Activated naive CD4-positive, alpha-beta T cell treated with anti-CD3 and anti-CD28 coated beads, Interleukin-2, amount 50 U/mL, for 72 hours (primary cell): Measurements from ENCODE around the gene C2CD4D. TPM values are rescaled to one million over a fixed set of nuclear protein-coding genes. Genes with fewer than 3 reads are reported as not detected.

Source experiments
- ATAC-seq, 2 donors: fragments of 150-1000 bp; cut with Tn5 transposase; 2 replicates each; pipeline ENCODE4 v1.10.0; 2021; ENCODE audit warnings: mild to moderate bottlenecking in 2 of 2, moderate library complexity in 2 of 2
- DNase-seq, 2 donors: peaks; one replicate each; pipeline ENCODE4 v3.0.0; 2021 to 2022; ENCODE audit warnings: low spot score in 2 of 2
- H3K27ac Mint-ChIP-seq, 2 donors: one replicate each; pipeline ENCODE4 v1.8.0; 2022; ENCODE audit warnings: mild to moderate bottlenecking in 2 of 2, mixed read lengths in 2 of 2
- H3K36me3 Mint-ChIP-seq, 2 donors: one replicate each; pipeline ENCODE4 v1.8.0; 2022; ENCODE audit warnings: mixed read lengths in 2 of 2
- H3K9me3 Mint-ChIP-seq, 2 donors: one replicate each; pipeline ENCODE4 v1.8.0; 2022; ENCODE audit warnings: mixed read lengths in 2 of 2
- total RNA-seq, 2 donors: library from RNA; stranded (reverse); gene quantifications; one replicate each; pipeline ENCODE4 v1.2.3, GENCODE V29; 2022

Gene C2CD4D
- total RNA-seq, 2 donors from 2014 or later, result 1.6 to 2.3 TPM

DNA sequence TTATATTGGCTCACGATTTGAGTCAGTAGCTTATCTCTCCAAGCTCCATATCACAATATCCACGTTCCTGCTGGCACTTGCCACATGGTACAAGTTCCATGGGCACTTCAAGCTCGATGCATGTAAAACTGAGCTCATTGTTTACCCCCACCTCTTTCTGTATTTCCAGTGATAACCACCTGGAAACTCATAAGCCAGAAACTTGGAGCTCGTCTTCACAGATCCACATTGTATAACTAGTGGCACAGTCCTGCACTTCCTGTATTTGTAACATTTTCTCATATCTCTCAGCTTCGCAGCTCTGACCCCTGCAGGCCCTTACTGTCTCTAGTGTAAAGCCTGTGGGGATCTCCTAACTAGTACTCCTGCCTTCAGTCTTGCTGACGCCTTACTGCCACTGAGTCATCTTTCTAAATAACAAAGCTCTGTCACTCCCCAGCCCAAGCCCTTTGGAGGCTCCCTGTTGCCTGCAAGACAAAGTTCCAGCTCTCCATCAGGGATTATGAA, 6.5 kb upstream of the C2CD4D start:
- Mint-ChIP-seq H3K36me3 (peaks cover 20 to 39% of the 10 kb centered on the region in 2 donors), H3K9me3 (no peaks in the 10 kb centered on the region), H3K27ac (peak overlapping the region; percentile 19 to 56)
- DNase-seq (no peak), ATAC-seq (peak; percentile 63 to 66)

DNA sequence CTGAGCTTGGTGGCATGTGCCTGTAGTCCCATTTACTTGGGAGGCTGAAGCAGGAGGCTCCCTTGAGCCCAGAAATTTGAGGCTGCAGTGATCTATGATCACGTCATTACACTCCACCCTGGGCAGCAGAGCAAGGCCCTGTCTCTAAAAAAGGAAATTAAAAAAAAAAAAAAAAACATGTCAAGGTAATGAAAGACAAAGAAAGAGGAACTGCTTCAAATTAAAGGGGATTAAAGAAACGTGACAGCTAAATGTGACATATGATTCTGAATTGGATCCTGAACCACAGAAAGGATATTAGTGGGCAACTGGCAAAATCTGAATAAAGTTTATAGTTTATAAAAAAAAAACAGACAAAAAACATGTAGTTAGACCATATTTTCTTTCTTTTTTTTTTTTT, 3.8 kb upstream of the C2CD4D start:
- peaks cover 28 to 38% of the 10 kb centered on the region in 2 donors for H3K36me3 Mint-ChIP-seq
- no peak for ATAC-seq
- no peak overlapping the region for H3K27ac Mint-ChIP-seq
- H3K9me3 Mint-ChIP-seq, result no peaks in the 10 kb centered on the region
- no peak for DNase-seq

DNA sequence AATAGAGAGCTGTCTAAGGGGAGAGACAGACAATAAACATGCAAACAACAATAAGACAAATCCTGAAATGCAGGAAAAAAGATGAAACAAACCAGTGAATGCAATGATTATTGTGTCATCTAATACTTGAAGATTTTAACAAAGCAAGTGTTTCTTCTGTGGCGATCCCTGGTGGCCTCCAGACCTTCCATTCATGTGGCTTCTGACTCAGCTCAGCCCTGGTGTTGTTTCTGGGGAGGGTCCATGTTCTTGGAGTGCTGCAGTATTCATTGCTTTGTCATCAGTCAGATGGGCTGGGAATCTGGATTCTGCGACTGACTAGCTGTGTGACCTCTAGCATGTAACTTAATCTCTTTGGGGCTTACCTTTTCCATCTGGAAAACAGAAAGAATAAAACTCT, 1.5 kb upstream of the C2CD4D start:
- ATAC-seq (no peak), DNase-seq (no peak)
- Mint-ChIP-seq H3K27ac (no peak overlapping the region), H3K9me3 (no peaks in the 10 kb centered on the region), H3K36me3 (peaks cover 32 to 43% of the 10 kb centered on the region in 2 donors)

DNA sequence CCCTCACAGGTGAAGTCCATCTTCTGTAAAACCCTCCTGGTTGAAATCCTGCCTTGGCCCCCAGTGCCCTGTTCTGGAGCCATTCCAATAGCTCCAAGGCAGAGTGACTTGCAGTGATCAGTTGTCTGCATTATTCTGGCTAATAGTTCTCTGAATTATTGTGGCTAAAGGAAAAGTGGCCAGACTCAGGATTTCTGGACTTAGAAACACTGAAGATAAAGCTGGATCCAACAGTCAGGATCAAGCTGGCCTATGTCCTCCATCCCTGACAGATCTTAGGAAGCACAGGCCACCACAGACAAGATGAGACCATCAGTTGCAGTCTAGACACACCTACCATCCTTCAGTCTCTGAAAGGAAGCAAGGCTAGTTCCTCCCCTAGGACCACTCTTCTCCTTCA, 801 bp upstream of the C2CD4D start:
- H3K36me3 Mint-ChIP-seq, result peaks cover 32 to 43% of the 10 kb centered on the region in 2 donors
- H3K27ac Mint-ChIP-seq, result peak overlapping the region; percentile 25 to 85
- DNase-seq, result no peak
- no peaks in the 10 kb centered on the region for H3K9me3 Mint-ChIP-seq
- ATAC-seq, result no peak

DNA sequence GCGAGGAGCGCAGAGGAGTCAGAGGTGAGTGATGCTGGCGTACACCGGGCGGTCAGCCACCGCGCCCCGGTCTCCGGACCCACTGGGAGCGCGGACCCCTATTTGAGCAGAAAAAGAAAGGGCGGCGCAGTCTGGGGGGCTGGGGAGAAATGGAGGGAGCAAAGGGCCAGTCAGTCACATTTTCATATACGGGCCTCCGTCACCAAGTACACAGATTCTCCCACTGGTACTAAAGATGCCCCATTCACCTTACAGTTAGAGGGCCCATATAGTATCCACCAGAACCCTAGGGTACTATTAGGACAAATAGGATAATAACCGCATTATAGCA, 573 bp downstream of the C2CD4D start:
- DNase-seq (no peak), ATAC-seq (no peak)
- H3K27ac Mint-ChIP-seq, result peak overlapping the region; percentile 84 to 85
- H3K36me3 Mint-ChIP-seq, result peaks cover 22 to 35% of the 10 kb centered on the region in 2 donors
- no peaks in the 10 kb centered on the region for H3K9me3 Mint-ChIP-seq

DNA sequence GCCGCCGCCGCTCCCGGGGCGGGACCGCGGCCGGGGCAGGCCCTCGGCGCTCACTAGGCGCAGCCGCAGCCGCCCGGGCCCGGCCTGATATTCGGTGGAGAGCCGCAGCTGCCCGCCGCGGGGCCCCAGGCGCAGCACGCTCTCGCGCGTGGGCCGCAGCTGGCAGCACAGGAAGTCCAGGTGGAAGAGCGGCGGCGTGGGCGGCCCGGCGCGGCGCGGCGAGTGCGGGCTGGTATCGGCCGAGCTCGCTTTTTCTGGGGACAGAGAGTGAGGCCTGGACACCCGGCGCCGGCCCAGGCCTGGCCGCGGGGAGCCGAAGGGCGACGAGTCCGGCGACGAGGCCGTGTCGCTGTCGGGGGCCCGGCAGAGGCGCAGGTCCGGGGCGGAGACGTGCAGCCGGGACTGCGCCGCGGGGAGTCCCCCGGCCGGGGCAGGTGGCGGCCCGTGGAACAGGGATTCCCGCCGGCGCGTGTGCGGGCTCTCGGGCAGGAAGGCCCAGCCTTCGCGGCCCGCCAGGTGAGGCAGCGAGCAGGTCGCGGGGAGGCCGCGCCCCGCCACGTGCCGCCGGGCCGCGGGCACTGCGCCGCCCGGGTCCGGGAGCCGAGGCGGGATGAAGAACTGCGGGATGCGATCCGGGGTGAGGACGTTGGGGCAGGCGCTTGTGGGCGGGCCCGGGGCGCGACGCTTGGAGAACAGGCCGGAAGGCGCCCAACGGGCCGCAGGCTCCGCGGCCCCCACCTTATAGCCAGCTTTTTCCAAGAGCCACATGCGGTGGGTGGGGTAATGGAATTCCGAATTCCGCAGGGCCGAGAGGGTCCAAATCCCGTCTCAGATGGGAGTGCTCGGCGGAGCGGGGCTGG, 1.2 kb downstream of the C2CD4D start:
- H3K27ac Mint-ChIP-seq, result peak overlapping the region; percentile 84 to 85
- no peaks in the 10 kb centered on the region for H3K9me3 Mint-ChIP-seq
- ATAC-seq (peak; percentile 21 to 35), DNase-seq (peak in 1 of 2 donors; percentile 76)
- peaks cover 22 to 34% of the 10 kb centered on the region in 2 donors for H3K36me3 Mint-ChIP-seq

DNA sequence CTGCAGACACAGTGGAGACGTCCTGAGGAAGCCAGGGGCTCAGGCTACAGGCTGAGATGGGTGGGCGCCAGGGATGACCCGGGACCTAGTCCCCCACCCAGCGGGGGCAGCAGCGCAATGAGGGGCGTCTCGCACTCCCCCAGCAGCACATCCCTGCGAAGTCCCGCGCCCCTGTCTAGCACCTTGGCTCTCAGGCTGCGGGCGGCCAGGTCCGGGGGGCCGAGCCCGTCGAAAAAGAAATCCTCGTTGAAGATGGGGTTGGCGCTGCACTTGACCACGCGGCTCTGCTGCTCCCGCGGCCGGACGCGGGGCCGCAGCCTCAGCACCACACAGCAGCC, 1.8 kb downstream of the C2CD4D start:
- no peak for DNase-seq
- no peaks in the 10 kb centered on the region for H3K9me3 Mint-ChIP-seq
- no peak for ATAC-seq
- peak overlapping the region; percentile 85 to 89 for H3K27ac Mint-ChIP-seq
- H3K36me3 Mint-ChIP-seq, result peaks cover 22 to 34% of the 10 kb centered on the region in 2 donors

DNA sequence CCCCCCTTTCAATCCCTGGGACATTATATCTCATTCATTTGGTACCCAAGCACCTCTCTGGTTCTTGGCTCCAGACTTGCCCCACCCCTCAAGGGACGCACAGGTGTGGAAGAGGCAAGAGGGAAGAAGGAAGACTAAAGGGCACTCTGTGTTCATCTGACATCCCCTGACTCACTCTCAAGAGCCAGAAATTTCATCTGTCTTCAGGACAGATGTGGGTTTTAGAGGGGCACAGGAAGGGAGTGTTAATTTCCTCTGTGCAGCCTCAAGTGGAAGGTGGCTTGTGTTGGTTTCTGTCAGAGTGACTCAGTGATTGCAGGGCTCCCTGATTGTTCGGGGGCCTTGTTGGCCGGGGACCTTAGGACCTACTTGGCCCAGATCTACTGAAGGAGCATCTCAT, 2.4 kb downstream of the C2CD4D start:
- ATAC-seq, result peak; percentile 56 to 60
- peaks cover 22 to 34% of the 10 kb centered on the region in 2 donors for H3K36me3 Mint-ChIP-seq

DNA sequence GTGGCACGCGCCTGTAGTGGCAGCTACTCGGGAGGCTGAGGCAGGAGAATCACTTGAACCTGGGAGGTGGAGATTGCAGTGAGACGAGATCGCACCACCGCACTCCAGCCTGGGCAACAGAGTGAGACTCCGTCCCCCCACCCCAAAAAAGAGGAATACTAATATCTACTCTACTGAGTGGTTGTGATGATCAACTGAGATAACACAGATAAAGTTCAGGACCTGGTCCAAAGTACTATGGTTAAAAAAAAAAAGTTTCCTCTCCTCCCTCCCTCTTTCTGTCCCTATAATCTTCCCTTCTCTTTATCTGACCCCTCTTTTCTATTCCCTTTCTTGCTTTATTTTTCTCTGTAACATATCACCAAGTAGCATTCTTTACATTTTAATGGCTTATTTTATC, 4.0 kb downstream of the C2CD4D start:
- peaks cover 16 to 19% of the 10 kb centered on the region in 2 donors for H3K36me3 Mint-ChIP-seq
- no peak overlapping the region for H3K27ac Mint-ChIP-seq
- DNase-seq (no peak), ATAC-seq (no peak)
- H3K9me3 Mint-ChIP-seq, result no peaks in the 10 kb centered on the region

More for the DNA sequence above, 2.4 kb downstream of the C2CD4D start:
- H3K27ac Mint-ChIP-seq, result peak overlapping the region; percentile 85 to 89
- H3K9me3 Mint-ChIP-seq, result no peaks in the 10 kb centered on the region
- DNase-seq, result no peak

DNA sequence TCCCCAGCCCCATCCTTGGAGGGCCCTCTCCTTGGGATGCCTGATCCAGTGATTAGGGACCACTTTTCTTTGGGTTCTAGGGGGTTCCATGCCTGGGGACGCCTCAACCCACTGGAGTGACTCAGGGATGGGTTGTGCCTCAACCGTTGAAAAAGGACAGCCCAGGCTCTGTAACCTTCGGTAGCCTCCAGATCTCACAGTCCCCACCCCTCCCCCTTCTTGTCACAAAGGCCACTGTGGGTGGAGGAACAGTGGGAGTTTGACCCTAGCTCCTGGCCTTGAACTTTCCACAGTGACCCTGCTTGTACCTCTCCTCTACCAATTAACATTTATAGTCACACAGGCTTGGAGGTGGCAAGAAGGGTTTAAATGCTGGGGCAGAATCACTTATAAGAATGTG, 5.4 kb downstream of the C2CD4D start:
- ATAC-seq, result peak in 1 of 2 donors; percentile 11
- H3K36me3 Mint-ChIP-seq, result peaks cover 4 to 6% of the 10 kb centered on the region in 2 donors
- H3K9me3 Mint-ChIP-seq, result no peaks in the 10 kb centered on the region
- no peak overlapping the region for H3K27ac Mint-ChIP-seq
- DNase-seq, result no peak

DNA sequence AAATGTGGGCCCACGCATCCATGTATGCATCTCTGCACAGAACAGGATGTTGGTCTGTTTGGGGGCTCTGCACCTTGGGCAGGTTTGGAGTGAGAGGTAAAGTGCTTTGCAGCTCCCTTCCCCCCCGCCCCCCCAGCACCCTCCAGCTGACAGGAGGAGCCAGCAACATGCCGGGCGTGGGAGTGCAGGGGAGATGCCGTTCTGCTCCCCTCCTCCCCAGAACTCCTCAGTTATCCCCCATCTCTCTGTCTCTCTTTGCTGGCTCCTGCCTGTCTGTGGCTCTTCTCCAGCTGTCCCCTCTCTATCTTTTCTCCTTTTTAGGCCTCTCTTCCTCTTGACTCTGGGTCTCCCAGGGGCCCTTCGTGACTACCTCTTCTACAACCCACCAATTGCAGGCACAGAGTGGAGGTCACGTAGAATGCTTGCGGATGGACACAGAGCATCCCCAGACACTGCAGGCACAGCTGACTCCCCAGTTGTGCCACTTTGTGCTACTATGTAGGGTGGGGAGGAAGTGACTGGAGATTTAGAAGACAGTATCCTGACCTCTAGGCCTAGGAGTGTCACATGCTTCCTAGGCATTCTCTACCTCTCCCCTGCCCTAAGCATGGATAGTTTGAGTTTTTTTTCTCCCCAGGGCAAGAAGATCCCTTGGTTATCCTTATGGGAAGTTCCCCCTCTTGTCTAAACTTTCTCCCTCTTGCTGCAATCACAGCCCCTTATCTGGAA, 6.3 kb downstream of the C2CD4D start:
- H3K36me3 Mint-ChIP-seq, result peaks cover 4 to 6% of the 10 kb centered on the region in 2 donors
- ATAC-seq (no peak), DNase-seq (no peak)
- H3K9me3 Mint-ChIP-seq, result no peaks in the 10 kb centered on the region
- no peak overlapping the region for H3K27ac Mint-ChIP-seq

DNA sequence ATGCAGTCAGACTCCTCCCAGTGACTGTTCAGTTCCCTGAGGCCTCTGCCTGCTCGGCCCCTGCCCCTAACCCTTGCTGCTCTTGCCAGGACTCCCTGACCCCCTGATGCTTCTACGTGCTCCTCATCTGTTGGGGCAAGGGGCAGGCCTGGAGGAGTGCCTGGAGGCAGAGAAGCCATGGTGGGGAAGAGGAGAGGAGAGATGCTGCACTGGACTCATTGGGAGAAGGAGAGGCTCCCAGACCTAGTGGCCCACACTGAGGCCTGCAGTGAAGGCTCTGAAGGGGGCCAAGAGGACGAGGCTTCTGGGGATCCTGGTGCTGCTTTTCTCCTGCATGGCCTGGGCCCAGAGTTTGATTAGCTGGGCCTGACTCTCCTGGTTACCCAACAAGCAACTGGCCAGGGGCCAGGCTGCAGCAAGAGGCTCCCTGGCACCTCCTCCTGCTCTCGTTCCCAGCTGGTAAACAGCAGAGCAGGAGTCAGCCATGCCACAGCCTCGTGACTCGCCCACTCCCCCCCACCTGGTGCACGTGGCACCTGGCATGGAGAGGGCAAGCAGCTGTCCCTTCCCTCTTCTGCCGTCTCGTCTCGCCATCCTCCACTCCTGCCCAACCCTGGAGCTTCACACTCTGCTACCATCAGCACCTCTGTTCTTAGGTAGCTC, 7.2 kb downstream of the C2CD4D start:
- peak overlapping the region in 1 of 2 donors; percentile 54 for H3K27ac Mint-ChIP-seq
- ATAC-seq (no peak), DNase-seq (no peak)
- no peaks in the 10 kb centered on the region for H3K9me3 Mint-ChIP-seq
- peaks cover 2% of the 10 kb centered on the region in 2 donors for H3K36me3 Mint-ChIP-seq

DNA sequence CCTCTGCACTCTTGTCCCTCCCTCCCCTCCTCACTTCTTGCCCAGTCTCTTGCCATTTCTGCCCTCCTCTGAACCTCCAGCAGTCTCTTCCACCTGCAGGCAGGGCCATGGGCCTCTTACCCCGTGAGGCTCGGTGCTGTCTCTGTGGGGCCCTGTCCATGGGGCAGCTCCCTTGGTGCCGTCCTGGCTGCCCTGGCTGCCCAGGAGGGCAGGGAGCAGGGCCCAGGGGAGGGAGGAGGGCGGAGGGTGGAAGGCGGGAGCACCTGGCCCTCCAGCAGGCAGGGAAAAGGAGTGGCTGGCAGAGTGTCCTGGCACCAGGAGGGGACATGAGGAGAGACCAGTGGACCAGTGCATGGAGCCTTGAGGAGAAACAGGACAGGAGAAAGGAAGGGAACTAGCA, 8.0 kb downstream of the C2CD4D start, which contains the start of gene RORC:
Gene RORC, minus strand, starts transcription at position 198 of the 400 bp plus-strand sequence. Its CDS starts 38 bp downstream, at position 160.
- DNase-seq, result no peak
- Mint-ChIP-seq H3K9me3 (no peaks in the 10 kb centered on the region), H3K36me3 (no peaks in the 10 kb centered on the region), H3K27ac (peak within 1 kb of the TSS; percentile 54 to 58)
- ATAC-seq, result no peak

DNA sequence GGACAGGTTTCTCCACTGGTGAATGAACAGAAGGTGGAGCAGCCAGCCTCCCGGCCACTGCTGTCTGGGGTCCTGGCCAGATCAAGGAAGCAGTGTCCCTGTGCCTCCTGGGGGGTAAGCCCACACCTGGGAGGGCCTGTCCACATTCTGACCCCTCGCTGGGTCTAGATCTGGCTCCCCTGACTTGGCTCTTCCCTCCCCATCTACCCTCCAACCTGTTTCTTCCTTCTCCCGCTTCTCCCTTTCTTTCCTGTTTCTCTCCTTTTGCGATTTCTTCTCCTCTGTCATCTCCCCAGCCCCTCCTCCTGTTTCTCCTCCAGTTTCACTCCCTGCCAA, 8.4 kb downstream of the C2CD4D start:
- DNase-seq (no peak), ATAC-seq (no peak)
- Mint-ChIP-seq H3K27ac (peak overlapping the region in 1 of 2 donors; percentile 58), H3K36me3 (no peaks in the 10 kb centered on the region), H3K9me3 (no peaks in the 10 kb centered on the region)

DNA sequence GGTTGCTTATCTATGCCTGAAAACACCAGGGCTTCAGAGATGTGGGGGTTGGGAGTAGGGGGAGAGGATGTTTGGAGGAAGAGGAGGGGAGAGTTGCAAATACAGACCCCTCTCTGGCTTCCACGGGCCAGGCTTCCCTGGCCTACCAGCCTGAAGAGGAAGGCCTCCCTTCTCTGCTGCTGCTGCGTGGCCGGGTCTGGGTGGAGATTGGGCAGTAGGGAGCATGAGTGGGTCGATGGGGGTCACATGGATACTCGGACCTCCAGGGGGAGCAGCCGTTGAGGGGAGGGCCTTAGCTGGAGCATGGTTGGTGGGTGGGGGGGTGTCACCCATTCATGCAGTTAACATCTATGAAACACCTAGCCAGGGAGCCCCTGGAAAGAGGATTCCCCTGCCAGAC, 9.6 kb downstream of the C2CD4D start:
- Mint-ChIP-seq H3K27ac (peak overlapping the region; percentile 70 to 89), H3K36me3 (no peaks in the 10 kb centered on the region), H3K9me3 (no peaks in the 10 kb centered on the region)
- ATAC-seq, result no peak
- DNase-seq, result no peak

DNA sequence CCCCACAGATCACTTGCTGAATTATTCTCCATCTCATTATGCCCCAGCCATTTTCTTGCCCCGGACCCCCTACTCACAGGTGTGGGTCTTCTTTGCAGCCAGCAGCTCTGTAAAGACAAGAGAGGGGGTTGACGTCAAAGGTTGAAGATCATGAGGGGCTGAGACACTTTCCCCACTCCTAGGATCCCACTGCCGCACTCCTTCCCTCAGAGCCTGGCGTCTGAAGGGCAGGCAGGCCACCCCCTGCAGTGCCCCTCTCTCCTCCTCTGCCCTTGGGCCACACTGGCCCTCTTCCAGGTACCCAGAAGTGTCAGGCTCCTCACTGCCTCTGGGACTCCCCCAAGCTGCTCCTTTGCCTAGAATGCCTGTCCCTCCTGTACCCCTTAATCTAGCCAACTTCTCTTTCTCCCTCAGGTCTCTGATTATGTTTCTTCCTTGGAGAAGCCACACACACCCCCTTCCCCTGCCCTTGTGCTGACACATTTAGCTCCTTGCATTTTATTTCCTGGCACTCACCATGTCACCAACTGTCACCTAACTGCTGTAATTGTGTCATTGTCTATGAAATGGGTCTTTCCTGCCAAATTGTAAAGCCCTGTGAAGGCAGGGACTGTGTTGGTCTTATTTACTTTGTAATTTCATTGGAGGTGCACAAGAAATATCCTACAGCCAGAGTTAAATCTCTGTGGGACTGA, 10.1 kb downstream of the C2CD4D start:
- no peaks in the 10 kb centered on the region for H3K36me3 Mint-ChIP-seq
- peak; percentile 15 to 30 for ATAC-seq
- peak overlapping the region; percentile 70 to 89 for H3K27ac Mint-ChIP-seq
- no peaks in the 10 kb centered on the region for H3K9me3 Mint-ChIP-seq
- no peak for DNase-seq
